ENCODE data around the gene SLC25A20.

- TF ChIP-seq CTCF (conservative IDR thresholded peaks at IDR 0.05; ENCODE audit: low read length), result no peak
- TF ChIP-seq EZH2phosphoT487 (IDR thresholded peaks at IDR 0.05; ENCODE audit: borderline replicate concordance), result no peak
Observed at GRCh38 chr3:48848816-48849515, 49.7 kb downstream of the SLC25A20 start.
